GM12873 (cell line): ENCODE data around the gene BTBD18.

Experiments
- CTCF ChIP-seq: IDR thresholded peaks from 2 replicates; pipeline ENCODE4 v1.5.1; 2012; ENCODE audit warnings: low read depth, mild to moderate bottlenecking, moderate library complexity, low read length, control low read depth; ENCODE audit not compliant: insufficient read depth; ENCODE audit errors: missing control alignments

BTBD18 gene

DNA sequence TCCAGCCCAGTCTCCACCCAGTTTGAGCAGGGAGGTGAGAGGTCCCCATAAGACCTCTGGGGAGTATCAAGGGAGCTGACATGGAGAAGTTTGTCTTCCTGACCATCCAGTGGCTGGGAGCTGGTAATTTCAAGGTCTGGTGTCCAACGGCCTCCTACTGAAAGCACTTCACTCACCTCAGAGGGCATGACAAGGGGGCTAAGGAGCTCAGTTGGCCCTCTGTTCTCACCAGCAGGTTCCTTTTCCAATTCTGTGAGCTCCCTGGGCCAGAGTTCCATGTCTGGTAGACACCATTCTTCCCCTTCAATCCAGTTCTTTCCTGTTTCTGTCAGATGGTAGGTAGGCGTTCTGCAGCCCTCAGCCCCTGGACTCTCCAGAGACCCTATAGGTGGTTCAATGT lies 7.3 kb downstream of the BTBD18 start:
- no peak for TF ChIP-seq CTCF

GRCh38 chr11:57742087-57742452 lies 9.5 kb downstream of the BTBD18 start:
- no peak for TF ChIP-seq CTCF

DNA sequence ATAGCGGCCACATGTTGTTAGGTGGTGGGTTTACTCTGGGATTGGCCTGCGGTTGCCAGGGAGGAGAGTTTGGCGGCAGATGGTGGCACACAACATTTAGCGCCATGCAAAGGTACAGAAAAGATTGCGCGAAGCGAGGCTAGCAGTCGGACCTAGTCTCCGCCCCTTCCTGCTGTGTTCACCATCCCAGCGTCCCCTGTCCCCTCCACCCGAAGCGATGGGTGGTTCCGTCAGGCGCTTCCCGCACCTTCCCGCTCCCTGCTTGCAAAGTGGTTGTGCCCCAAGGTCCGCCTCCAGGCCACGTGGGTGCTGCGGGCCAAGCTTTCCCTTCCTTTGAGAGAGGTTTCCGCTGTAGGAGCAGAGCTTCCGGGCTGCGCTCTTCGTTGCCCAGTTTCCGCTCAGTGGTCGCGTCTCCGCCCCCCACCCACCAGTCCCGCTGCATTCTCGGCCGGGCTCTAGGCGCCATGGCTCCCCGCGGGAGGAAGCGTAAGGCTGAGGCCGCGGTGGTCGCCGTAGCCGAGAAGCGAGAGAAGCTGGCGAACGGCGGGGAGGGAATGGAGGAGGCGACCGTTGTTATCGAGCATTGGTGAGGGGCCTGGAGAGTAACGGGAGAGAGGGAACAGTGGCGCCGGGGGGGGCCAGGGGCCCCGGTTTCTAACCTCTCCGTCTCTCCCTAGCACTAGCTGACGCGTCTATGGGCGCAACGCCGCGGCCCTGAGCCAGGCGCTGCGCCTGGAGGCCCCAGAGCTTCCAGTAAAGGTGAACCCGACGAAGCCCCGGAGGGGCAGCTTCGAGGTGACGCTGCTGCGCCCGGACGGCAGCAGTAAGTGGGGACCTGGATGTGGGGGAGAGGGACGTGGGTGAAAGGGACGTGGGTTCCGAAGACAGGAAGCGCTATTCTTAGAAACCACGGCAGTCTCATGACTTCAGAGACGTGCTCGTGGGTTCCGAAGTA lies 10.2 kb downstream of the BTBD18 start, which contains the start of gene SELENOH:
Gene SELENOH (plus strand): TSS at position 360 of the 955 bp plus-strand sequence. CDS start 105 bp downstream, at position 465.
- TF ChIP-seq CTCF = no peak

DNA sequence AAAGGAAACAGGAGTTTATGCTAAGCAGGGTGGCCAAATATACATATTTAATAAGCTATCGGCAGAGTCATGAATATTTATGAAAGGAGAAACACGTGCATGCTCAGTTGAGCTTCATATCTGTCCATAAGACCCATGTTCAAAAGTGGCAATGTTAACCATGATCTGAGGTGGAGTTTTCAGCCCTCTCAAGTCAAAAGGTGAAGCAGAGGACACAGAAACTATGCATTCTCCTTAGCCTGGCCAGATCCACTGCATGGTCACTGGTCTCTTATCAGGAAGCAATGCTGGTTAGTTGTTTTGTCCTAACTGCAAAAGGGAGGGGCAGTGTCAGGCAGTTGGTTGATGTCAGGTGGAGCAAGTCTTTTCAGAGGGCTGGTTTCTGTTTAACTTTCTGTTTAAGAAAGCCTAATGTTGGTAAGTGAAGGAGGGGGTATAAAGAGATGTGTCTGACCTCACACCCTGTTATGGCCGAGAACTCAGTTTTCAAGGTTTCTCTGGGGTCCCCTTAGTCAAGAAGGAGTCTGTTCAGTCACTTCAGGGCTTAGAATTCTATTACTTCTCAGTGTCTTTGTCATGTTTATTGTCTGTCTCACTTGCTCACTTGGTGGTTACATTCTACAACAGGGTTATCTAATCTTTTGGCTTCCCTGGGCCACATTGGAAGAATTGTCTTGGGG lies 15.9 kb downstream of the BTBD18 start:
- no peak for TF ChIP-seq CTCF

DNA sequence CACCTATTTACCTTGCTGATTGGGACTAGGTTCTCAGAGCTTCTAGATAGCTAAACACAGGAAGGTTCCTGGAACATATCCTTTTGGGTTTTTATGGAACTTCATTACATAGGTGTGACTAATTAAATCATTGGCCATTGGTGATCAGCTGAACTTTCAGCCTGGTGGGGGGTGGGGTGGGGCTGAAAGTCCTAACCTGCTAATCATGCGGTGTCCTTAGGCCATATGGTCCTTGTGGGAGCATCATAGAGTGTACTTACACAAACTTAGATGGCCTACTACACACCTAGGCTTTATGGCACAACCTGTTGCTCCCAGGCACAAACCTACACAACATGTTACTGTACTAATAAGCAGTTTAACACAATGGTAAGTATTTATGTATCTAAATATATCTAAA lies 19.0 kb downstream of the BTBD18 start:
- TF ChIP-seq CTCF = no peak

DNA sequence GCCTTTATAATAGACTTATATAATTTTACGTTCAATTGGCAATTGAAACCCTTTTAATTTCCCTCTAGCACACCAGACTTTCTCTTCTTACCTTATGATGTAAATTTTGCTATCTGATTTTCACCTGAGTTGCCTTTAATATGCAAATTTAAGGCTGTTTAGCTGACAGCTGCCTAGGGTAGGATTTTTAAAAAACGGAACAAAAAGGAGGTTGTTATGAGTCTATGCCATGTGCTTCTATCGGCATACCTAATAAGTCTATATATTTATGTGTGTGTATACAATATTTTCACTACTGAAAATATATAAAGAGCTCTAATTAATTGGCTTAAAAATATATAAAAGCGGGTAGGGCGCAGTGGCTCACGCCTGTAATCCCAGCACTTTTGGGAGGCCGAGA lies 22.1 kb downstream of the BTBD18 start:
- TF ChIP-seq CTCF = no peak

DNA sequence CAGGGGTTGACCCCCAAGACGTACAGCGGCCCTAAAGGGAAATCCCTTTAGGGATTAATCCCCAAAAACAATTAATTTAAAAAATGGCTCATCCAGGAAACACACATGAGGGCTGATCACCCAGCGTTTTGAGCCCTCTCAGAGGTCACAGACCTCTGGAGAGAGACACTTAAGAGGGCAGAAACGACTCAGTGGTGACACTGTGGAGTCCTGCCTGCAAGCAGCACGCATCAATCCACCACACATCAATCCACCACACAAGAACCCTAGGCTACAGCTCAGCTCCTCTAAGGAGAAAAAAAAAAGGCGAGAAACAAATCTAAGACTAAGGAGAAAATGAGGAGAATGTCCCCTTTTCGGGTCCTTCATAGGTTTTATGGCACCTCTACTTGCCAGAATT lies 22.8 kb downstream of the BTBD18 start:
- TF ChIP-seq CTCF = no peak
